HG03439 (cell line): Measurements from ENCODE around the gene NKX2-1.

Experiments
- ATAC-seq: cut with Tn5 transposase; IDR thresholded peaks from one replicate; pipeline ENCODE4 v1.9.1; 2021; ENCODE audit warnings: mild to moderate bottlenecking, moderate library complexity; ENCODE audit not compliant: unreplicated experiment

Gene NKX2-1

DNA sequence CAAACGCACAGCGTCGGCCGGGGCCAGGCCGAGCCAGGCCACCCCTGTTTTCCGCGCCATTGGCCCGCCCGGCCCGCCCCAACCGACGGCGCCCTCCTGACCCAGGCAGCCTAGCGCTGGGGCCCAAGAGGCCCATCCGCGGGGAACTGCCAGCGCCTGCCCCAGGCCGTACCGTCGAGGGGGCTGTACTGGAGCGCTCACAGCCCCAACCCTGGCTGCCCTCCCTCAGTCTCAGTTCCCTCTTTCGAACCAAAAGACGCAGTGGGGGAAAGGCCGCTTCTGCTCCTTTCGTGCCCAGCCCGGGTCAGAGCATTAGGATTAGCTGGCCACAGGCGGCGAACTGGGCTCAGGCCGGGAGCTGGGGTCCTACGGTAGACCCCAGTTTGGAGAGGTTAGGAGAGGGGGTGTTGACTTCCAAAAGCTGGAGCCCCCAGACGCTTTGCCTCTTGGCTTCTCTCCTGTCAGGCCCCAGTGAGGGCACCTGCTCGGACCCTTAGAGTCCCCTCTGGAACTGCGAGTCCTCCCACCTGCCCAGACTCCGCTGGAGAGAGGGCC lies 1.9 kb downstream of the NKX2-1 start:
- ATAC-seq: no peak

DNA sequence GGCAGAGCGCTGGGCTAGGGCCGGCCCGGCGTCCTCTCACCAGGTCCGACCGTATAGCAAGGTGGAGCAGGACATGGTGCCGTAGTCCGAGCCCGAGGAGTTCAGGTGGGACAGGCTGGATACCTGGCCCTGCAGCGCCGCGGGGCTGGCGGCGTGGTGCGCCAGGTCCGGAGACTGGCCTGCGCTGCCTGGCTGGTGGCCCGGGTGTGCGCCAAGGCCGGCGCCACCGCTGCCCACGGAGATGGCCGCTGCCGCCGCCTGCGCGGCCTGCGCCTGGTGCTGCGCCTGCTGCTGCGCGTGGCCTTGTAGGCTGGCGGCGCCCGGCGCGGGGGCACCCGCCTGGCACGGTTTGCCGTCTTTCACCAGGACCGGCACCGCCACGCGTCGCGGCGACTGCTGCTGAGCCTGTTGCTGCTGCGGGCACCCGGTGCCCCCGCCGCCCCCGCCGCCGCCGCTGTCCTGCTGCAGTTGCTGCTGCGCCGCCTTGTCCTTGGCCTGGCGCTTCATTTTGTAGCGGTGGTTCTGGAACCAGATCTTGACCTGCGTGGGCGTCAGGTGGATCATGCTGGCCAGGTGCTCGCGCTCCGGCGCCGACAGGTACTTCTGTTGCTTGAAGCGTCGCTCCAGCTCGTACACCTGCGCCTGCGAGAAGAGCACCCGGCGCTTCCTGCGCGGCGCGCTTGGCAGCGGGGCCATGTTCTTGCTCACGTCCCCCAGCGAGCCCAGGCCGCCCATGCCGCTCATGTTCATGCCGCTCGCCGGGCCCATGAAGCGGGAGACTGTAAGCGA lies 2.6 kb downstream of the NKX2-1 start:
- ATAC-seq: no peak

DNA sequence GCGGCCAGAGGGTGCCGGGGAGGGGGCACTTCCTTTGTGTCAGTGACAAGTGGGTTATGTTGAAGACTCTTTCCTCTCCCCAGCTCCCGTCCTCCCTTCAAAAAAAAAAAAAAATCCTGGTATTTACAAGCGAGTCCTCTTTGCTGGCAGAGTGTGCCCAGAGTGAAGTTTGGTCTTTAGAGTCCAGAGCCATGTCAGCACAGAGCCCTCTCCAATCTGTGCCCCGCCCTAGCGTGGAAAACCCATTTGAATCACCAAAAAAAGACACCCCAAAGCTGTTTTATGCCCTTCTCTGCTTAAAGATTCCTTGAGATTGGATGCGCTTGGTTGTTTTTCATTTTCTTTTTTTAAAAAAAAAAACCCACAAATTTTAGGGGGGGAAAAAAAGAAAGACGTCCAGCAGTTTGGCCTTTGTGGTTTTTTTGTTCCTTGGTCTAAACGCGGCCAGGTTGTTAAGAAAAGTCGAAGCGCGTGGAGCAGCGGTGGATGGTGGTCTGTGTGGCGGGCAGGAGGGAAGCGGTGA lies 3.3 kb downstream of the NKX2-1 start:
- no peak for ATAC-seq

DNA sequence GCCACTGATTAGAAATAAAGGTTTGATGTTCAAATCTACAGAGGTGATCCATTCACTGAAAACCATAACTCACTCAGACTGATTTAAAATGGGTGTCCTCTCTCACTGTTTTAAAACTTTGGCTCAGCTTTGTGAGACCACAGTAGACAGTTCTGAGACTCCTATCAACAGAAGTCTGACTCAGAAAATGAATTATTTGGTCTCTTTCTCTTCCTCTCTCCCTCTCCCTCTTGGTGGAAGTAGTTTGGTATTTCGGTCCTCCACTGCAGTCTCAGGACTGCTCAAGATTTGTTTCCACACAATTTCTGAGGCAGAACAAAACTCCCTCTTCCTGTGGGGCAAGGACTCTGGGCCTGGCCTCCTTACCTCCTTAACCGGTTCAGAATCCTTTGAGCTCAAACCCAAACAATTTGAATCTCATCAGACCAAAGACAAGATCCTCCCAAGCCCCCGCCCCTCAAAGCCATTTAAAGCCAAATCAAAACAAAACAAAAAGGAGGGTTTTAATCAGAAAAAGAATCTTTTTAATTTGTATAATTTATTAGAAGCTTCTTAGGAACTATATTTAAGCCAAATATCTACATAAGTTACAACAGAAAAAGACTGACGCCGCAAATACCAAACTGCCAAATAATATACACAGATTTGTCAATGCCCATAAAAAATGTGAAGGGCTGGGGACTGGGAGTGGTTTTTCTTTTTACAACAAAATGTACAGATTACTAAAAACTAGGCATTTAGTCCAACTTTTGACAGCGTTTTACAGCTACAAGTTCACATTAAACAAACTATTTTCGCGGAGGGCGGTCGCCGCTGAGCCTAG lies 3.9 kb downstream of the NKX2-1 start:
- ATAC-seq: no peak

DNA sequence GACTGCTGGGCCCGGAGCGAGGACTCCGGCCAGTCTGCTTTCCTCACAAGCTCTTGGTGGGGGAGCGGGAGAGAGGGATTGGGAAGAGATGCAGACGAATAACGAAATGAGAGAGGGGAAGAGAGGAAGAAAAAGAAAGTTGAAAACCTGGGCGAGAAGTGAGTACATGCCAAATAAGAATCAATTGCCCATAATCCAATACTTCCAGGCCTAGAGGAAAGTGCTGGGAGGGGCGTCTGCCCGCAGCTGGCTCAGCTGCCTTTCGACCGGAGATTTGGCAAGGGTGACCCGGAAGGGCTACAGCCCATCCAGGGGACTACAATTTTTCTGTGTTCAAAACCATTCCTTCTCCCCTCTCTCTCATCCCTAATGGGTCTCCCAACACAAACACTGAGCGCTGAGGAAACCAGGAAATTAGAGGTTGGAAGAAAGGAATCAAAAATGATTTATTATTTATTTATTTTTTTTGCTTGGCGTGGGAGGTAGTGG lies 4.9 kb downstream of the NKX2-1 start:
- ATAC-seq: no peak

DNA sequence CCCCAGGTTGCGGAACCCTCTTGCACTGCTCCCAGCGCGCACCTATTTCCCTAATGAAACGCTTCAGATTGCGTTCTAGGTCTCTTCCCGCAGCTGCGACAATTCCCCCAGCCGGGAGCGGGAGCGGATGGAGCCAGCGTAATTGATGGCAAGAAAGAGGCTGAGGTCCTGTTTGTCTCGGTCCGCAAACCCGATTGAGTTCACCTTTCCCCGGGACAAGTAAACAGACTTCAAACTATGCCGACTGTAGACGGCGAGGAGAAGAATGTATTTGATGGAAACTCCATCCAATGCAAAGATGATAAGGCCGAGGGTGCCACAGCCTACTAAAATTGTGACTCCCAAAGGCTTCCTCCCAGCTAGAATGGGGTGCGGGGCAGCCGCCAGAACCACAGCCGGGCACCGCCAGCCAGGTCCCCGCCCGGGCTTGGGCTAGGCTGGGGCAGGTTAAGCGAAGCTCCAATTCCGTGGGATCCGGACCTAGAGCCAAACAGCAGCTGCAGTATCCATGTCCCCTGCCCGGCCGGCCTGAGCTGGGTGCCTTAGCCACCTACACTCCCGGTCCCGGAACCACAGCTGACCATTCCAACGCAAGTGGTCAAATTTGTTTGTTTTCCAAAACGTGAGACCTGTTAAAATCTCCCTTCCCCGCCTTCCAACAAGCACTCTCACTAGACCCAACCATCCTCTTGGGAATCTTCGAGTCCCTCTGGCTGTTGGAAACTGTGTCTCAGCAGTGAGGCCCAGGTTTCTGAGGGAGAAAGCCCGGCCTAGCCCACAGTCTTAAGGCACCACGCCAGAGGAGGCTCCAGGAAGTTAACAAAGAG lies 5.5 kb downstream of the NKX2-1 start:
- ATAC-seq: no peak

DNA sequence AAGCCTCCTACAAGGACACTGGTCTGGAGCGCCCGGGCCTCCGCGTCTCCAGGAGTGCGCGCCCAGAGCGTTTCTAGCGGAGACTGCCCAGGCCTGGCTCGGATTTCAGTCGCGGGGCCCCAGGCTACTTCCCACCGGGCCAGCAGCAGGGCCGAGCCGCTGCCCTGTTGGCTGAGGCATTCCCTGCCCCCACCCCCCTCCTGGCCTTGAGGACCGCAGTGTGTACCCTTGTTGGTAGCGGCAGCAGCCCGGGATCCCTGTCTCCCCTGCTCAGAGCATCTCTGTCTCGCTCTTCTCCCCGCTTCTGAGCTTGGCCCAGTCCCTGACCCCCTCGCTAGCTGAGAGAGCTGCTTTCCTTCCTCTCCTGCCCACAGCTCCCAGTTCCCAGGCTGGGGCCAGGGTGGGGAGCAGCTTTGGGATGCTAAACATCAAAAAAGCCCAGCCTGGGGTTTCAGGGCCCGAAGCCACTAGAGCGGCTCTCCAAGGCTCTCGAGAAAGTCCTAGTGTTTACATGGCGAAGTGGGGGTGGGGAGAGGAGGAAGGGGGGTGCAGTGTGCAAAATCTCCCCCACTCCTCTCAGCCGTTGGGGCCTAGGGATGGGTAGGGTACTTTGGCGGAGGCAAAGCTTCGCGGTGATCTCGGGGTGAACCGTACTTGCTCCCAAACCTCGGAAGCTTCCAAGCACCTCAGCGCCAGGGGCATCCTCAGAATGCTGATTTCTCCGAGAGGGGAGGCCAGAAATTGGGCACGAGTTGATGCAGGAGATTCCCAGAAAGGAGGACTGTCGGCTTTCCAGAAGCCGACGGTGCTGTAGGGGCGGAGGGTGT lies 6.4 kb downstream of the NKX2-1 start:
- ATAC-seq: no peak

DNA sequence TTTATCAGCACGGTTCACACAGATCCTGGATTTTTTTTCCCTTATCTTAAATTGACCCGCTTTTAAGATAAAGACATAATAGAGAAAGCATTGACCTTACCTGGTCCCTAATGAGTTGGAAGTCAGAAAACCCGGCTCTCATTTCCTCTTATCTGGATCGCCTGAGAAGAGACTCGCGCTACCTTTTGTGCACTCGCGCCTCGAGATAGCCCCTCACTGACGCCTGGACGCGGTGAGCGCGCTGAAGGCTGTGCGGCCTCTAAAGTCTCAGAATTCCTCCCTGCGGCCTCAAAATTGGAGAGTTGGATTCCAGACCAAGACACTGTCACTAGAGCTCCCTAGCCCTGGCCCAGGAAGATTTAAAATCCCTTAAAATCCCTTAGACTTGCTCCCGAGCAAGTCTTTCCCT lies 7.0 kb downstream of the NKX2-1 start:
- ATAC-seq: no peak

DNA sequence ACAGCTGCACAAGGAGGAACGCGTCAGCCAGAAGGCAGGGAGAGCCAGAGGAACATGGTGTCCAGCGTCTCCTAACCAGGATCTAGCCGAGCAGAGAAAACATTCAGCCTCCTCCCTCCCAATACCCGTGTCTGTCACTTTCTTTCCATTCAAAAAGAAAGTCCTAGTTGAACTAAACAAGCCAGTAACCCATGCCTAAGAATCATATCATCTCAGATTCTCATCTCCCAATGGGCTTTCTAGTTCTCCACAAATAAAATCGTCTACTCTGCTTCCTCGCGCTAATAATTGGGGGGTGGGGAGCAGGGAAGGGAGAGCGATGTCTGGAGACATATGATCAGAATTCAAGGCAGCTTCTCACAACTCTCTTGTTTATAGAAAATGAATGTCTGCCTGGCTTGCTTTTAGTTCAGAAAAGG lies 7.4 kb downstream of the NKX2-1 start:
- ATAC-seq: no peak

DNA sequence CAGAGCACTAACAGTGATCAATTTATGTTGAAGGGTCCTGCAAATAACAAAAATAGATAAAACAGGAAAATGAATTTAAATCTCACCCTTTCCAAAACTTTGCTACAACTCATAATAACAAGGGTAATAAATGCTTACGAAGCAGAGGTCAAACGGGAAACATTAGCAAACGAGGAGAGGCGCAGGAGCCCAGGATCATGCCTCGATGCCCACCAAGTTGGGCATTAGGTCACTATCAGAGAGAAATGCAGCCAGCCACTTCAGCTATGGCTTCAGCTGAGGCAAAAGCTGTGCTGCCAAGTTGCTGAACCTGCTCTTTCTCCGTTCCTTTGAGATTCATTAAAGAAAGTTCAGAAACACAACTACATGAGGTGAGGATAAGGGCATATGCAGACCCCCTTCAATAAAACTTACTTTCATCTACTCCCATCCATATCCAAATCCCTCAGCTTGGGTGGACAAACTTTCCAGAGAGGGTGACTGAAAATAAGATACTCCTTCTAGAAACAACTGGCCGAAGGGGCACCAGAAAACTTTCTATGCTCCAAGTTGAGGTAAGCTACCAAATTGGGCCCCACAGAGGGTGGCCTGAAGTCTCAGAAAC lies 7.9 kb downstream of the NKX2-1 start:
- no peak for ATAC-seq

DNA sequence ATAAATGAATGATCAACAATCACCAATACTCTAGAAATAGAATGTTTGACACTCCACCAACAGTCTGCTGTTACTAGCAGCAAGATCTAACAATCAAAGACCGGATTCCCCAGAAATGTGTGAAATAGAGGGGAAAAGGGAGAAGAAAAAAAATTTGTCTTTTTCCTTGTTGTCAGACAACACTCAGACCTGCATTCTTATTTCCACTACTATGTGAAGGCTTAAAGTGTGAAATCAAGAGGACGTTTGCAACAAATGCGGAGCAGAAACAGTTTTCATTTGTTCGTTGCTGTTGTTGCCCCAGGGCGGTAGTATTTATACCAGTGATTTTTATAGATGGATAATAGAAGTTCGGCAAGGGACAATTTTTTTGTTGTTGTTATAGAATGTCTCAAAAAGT lies 9.2 kb downstream of the NKX2-1 start:
- no peak for ATAC-seq

DNA sequence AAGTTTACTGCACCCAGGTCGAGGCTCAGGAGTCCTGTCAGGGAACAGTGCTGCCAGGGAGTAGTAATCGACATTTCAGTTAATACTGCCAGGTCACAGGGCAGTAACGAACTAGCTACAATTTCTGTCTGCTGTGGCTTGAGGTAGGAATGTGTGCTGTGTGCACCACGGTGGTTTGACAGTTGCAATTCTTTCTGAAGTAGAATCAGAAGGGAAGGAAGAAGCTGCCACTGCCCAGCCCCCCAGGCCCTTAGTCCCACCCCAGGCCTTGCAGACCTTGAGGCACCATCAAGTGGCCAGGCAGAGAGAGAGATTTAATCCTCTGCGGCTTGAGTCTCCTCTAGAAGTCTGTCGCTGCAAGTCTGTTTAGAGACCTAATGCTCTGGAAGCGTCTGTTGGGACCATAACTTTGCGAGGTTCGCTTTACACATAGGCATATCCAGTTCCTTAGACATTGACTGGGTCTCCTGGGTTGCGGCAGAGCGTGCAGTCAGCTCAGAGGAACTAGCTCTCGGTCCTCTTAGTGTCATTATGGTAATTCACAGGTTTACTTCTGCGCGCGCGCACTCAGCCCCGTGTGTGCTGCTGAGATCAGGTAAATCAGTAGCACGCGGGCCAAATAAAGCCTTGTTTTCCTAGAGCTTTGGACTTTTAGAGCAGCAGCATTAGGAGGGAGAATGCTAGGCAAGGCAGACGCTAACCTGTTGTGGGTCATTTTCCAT lies 9.8 kb downstream of the NKX2-1 start:
- no peak for ATAC-seq

DNA sequence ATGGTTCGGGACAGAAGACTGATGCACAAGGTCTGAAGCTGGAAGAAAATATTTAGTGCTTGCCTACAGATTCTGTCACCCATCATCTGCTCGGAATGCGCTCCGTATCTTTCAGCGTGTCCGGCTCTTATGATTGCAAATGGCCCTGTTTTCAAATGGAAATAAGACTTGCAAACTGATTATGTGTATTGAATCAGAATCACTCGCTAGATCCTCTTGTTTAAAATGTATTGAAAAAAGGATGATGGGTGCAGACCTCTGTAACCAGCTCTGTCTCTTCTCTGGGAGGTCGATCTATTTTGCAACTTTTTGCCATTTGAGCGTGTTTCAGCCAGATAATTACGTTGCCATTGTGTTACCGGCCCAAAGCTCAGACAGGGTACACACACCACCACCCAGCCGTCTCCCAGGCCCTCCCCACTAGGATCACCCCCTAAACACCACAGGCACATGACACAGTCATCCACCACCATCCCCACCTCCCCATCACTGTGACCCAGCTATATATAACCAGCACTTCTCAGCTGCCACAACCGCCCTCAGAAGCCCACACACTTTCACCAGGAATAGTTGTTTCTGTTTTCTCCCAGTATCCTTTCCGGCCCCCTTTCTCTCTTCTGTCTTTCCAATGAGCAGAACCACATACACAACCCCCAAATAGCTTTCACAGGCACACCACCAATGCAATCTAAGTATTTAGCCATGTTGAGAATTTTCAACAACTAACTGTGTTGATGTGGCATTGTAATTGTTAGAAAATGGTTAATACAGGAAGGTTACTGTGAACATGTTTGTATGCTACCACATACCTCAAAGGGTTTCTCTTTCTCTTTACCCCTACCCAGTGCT lies 10.7 kb downstream of the NKX2-1 start:
- no peak for ATAC-seq

DNA sequence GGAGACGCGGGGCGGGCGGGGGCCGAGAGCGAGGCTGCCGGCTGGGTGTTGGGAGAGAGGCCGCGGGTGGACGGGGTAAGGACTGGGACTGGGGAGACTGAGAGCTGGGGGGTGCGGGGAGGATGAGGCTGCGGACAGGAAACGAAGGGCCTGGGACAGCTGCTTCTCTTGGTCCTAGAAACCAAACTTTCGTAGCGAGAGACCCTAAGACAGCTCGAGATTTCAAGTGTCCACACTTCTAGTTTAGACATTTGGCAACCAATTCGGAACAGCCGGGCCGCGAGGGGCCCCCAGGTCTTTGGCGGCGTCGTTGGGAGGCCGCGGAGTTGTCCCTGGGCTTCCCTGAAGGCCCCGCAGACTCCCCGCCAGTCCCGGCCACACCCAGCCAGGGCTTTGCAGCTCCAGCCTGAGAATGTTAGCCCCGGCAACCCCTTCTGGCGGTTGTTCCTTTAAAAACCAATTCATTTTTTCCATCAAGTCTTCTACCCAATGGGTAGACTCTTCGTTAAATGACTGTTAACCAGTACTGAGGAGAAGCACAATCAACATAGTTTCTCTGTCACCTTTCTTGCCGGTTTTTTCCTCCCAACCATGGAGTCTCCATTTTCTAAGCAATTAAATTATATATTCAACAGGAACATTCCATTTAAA lies 11.5 kb downstream of the NKX2-1 start:
- no peak for ATAC-seq

DNA sequence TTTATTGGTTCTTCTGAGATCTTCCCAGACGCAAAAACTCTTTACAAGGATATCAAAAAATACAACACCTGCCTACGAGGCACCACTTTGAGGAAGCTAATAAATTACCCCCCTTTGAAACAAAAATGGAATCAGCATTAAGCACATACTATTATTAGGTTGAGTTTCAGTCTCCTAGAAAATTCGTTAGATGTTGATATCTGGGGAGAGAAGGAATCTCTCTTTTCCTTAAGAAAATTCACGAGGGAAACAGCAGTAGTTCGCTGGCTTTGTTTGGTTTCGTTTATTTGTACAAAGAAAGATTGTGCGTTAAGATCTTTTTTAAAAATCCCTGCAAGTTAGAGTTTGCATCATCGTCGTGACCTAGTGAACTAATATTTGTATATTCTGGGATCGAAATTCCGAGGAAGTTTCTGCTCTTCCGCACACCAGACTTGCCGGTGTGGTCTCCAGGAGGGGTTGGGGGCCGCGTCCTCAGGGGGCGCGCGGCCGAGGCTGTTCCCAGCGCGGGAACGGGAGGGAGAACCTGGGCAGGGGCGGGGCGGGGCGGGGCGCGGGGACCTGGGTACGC lies 12.1 kb downstream of the NKX2-1 start:
- ATAC-seq: no peak

DNA sequence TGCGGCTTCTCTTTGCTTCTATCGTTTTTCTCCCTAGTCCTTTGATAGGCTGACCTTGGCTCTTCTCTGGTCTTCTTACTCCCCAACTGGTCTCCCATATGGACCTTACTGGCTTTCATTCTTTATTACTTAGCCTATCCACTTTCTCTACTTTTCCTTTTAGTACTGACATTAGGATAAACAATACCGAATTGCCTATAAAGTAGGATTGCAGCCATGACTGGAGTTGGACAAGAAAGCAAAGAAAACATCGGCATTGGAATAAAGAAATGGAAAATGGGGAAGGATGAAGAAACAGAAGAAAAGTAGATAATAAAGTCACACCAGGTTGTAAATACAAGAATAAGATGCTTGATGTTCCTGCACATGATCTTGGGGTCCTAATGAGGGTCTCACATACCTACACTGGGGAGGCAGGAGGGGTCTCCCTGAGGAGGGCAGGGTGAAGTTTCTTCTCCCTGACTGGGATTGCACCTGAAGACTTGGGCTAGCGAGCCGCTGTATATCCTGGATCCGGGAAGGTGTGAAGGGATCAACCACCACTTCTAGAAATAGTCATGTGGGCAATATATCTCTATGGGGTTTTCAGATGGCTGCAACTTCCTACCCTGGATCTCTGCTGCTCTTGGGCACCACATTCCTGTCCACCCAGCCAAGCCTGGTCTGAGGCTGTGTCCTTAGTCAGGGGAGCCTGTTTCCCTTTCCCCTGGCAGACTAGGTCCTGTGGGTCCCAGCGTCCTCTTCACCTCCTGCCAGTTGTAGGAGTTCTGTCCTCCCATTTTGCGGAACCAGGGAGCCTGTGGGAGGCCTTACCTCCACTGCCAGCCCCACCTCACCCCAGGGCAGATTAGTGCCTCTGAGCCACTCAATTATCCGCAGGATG lies 13.1 kb downstream of the NKX2-1 start:
- no peak for ATAC-seq
